K562 (cell line): ENCODE results near the gene HS6ST1. TPM values are rescaled to one million over a fixed set of nuclear protein-coding genes. Genes with fewer than 3 reads are reported as not detected.

Experiments
- ARID1B ChIP-seq: fragments of 450-650 bp; IDR thresholded peaks from 2 replicates; pipeline ENCODE4 v1.6.1; 2016; ENCODE audit warnings: antibody characterized with exemption, mild to moderate bottlenecking, inconsistent platforms
- DLX4 ChIP-seq: fragments of 250-450 bp; sonication (Bioruptor Pico); IDR thresholded peaks from 2 replicates; pipeline ENCODE4 v1.6.1; 2021; ENCODE audit warnings: mild to moderate bottlenecking
- DMBX1 ChIP-seq: fragments of 250-450 bp; sonication (Bioruptor Pico); IDR thresholded peaks from 2 replicates; pipeline ENCODE4 v1.8.0; 2022; ENCODE audit warnings: inconsistent platforms, mild to moderate bottlenecking, moderate library complexity, borderline replicate concordance
- ETV1 ChIP-seq: fragments of 450-650 bp; conservative IDR thresholded peaks from 2 replicates; pipeline ENCODE4 v1.6.1; 2016; ENCODE audit warnings: missing genetic modification characterization, control low read depth, low read depth, missing compliant biosample characterization
- FIP1L1 ChIP-seq: fragments of 200-400 bp; formaldehyde crosslinking; IDR thresholded peaks from 2 replicates; pipeline ENCODE4 v1.6.1; 2018; ENCODE audit warnings: mild to moderate bottlenecking, low read depth, low read length; ENCODE audit not compliant: poor library complexity, severe bottlenecking
- FOXM1 ChIP-seq, 2 experiments: fragments of 450-650 bp in 1 of 2; sonication (generic) in 1 of 2; formaldehyde crosslinking in 1 of 2; IDR thresholded peaks; 2 replicates each; pipeline versions ENCODE4 v1.6.1 to v1.9.0; 2017 to 2022; ENCODE audit warnings: low read depth in 2 of 2, mild to moderate bottlenecking in 2 of 2, missing genetic modification reagents in 1 of 2, moderate library complexity in 1 of 2
- MEIS2 ChIP-seq: fragments of 450-650 bp; IDR thresholded peaks from 2 replicates; pipeline ENCODE4 v1.6.1; 2014; ENCODE audit warnings: mild to moderate bottlenecking; ENCODE audit not compliant: partially characterized antibody
- SNAPC5 ChIP-seq: fragments of 250-450 bp; sonication (Bioruptor Pico); IDR thresholded peaks from 2 replicates; pipeline ENCODE4 v1.8.0; 2021; ENCODE audit warnings: moderate library complexity, mild to moderate bottlenecking, inconsistent platforms
- STAT5A ChIP-seq: IDR thresholded peaks from 2 replicates; pipeline ENCODE4 v1.6.1; 2012; ENCODE audit warnings: low read length, inconsistent platforms, borderline replicate concordance
- TFAM ChIP-seq: fragments of 250-450 bp; sonication (Bioruptor Pico); conservative IDR thresholded peaks from 2 replicates; pipeline ENCODE4 v1.5.0; 2021; ENCODE audit warnings: mild to moderate bottlenecking, moderate library complexity
- TRIM24 ChIP-seq, 2 experiments: fragments of 450-650 bp; IDR thresholded peaks; 2 replicates each; pipeline ENCODE4 v1.6.1; 2016
- U2AF2 ChIP-seq: fragments of 200-400 bp; formaldehyde crosslinking; optimal IDR thresholded peaks from 2 replicates; pipeline ENCODE3; 2017; ENCODE audit warnings: low read depth, mild to moderate bottlenecking, low read length
- USF2 ChIP-seq: sonication (generic); formaldehyde crosslinking; IDR thresholded peaks from 2 replicates; pipeline ENCODE4 v1.5.0; 2020; ENCODE audit warnings: missing genetic modification reagents
- ZFP1 ChIP-seq: fragments of 450-650 bp; formaldehyde crosslinking; IDR thresholded peaks from 2 replicates; pipeline ENCODE4 v1.4.0; 2020; ENCODE audit warnings: mild to moderate bottlenecking, mixed read lengths
- ZNF121 ChIP-seq: sonication (generic); formaldehyde crosslinking; conservative IDR thresholded peaks from 2 replicates; pipeline ENCODE4 v1.8.0; 2022; ENCODE audit warnings: missing genetic modification reagents
- ZNF592 ChIP-seq: fragments of 450-650 bp; IDR thresholded peaks from 2 replicates; pipeline ENCODE4 v1.6.1; 2017; ENCODE audit warnings: antibody characterized with exemption, mild to moderate bottlenecking
- polyA plus RNA-seq, 8 experiments: library from polyadenylated mRNA; depleted of rRNA in 4 of 8; stranded (reverse) in 5 of 8; unstranded in 3 of 8; fragments of >200 nt; fragmentation: Nextera tagmentation in 2 of 8; fragmentation: Illumina TruSeq in 1 of 8; extraction: Ambion mirVana in 2 of 8; extraction: Trizol in 1 of 8; gene quantifications; 2 replicates each; pipeline versions ENCODE4 v1.2.1 to v1.2.3, GENCODE V29; 2011 to 2014; ENCODE audit warnings: inconsistent platforms in 1 of 8, missing spikeins in 1 of 8
- total RNA-seq, 7 experiments: library from RNA; depleted of rRNA in 6 of 7; stranded (reverse); fragments of >200 nt in 6 of 7; fragmentation: Illumina TruSeq in 2 of 7; extraction: Trizol in 2 of 7; gene quantifications; 2 replicates each; pipeline versions ENCODE4 v1.2.1 to v1.2.3, GENCODE V29; 2011 to 2021; ENCODE audit warnings: low replicate concordance in 1 of 7

Gene HS6ST1
- total and polyA plus RNA-seq, 9 of the 15 experiments (the other 6 are each of a cell fraction or from before 2014, with no cell fraction given) = 0.06 to 7.4 (median 3.8) TPM

- no peak for TF ChIP-seq ZNF592
- 0 out of 2 replicates have a peak, but pooled peaks have one; percentile 16 for TF ChIP-seq FOXM1 (IDR thresholded peaks at IDR 0.05; ENCODE audit: low read depth)
- TF ChIP-seq FOXM1 (CRISPR knock-in tag; IDR thresholded peaks at IDR 0.05; ENCODE audit: low read depth) = no peak
- TF ChIP-seq USF2 = no peak
- no peak for TF ChIP-seq TFAM
- TF ChIP-seq ARID1B = peak; percentile 67
- TF ChIP-seq U2AF2 = no peak
- no peak for TF ChIP-seq ZNF121 (CRISPR knock-in tag)
- TF ChIP-seq SNAPC5 (CRISPR knock-in tag) = no peak
- TF ChIP-seq DMBX1 (CRISPR knock-in tag) = no peak
- TF ChIP-seq STAT5A = peak; percentile 42; the same call in 1 of the 2 replicates
- 0 out of 2 replicates have a peak, but pooled peaks have one; percentile 28 for TF ChIP-seq ETV1 (tag)
- TF ChIP-seq TRIM24 (IDR thresholded peaks at IDR 0.05) = peak; percentile 87 to 89
- TF ChIP-seq FIP1L1 = no peak
- TF ChIP-seq ZFP1 (CRISPR knock-in tag) = no peak
- TF ChIP-seq DLX4 = no peak
- TF ChIP-seq MEIS2 = peak; percentile 18
Observed at GRCh38 chr2:128237081-128237534, 81.6 kb downstream of the HS6ST1 start (continued).
